Muscle layer of colon (tissue), 2 donors: ENCODE data around the gene BTBD9.

Experiments
- H3K27ac ChIP-seq: one replicate; pipeline ENCODE4 v1.7.0; 2013; ENCODE audit warnings: low read depth, mild to moderate bottlenecking, low read length, moderate library complexity
- H3K27me3 ChIP-seq, 2 donors: one replicate each; pipeline ENCODE4 v1.7.0; 2013; ENCODE audit warnings: low read length in 2 of 2, mild to moderate bottlenecking in 2 of 2; ENCODE audit not compliant: insufficient read depth in 2 of 2, control insufficient read depth in 1 of 2
- H3K36me3 ChIP-seq: one replicate; pipeline ENCODE4 v1.7.0; 2013; ENCODE audit warnings: mild to moderate bottlenecking, low read length; ENCODE audit not compliant: insufficient read depth
- H3K4me1 ChIP-seq: one replicate; pipeline ENCODE4 v1.7.0; 2013; ENCODE audit warnings: mild to moderate bottlenecking, low read length; ENCODE audit not compliant: insufficient read depth
- H3K4me3 ChIP-seq, 2 donors: one replicate each; pipeline ENCODE4 v1.7.0; 2013; ENCODE audit warnings: low read length in 2 of 2, low read depth in 1 of 2, mild to moderate bottlenecking in 1 of 2, moderate library complexity in 1 of 2
- H3K9ac ChIP-seq: one replicate; pipeline ENCODE4 v1.7.0; 2013; ENCODE audit warnings: low read length
- H3K9me3 ChIP-seq: one replicate; pipeline ENCODE4 v1.7.0; 2013; ENCODE audit warnings: mild to moderate bottlenecking, low read length
- donor health status: abdominal sarcoma.
- donor health status: Adenocarcinoma of cecum.

The BTBD9 gene

DNA sequence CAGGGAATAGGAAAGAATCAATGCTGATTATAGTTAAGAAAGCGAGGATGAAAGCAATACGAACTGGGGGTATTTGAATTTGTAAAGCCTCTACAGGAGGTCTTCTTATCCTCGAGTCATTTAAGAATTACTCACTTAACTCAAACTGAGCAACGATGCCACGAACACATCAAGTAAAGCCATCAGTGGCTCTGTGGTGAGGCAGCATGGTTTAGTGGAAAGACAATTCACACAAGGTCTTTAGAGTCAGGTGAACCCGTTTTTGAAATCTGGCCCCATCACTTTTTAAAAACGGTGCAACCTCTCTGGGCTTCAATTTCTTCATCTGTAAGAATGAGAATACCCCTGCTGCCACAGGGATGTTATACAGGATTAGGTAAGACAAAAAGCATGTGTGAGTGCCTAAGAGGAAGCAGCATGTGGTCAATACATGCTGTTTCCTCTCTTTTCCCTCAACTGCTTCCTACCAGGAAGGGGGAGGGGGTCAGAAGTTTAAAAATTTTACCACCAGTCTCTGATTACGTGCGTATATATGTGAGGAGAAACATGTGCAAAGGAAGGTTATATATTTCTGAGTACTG lies 162.0 kb downstream of the BTBD9 start:
- H3K4me1 ChIP-seq = no peaks in the 10 kb centered on the region
- no peaks in the 10 kb centered on the region for H3K27me3 ChIP-seq
- no peak overlapping the region for H3K9ac ChIP-seq
- no peak overlapping the region for H3K4me3 ChIP-seq
- H3K9me3 ChIP-seq = no peaks in the 10 kb centered on the region
- no peaks in the 10 kb centered on the region for H3K36me3 ChIP-seq
- H3K27ac ChIP-seq = no peak overlapping the region

DNA sequence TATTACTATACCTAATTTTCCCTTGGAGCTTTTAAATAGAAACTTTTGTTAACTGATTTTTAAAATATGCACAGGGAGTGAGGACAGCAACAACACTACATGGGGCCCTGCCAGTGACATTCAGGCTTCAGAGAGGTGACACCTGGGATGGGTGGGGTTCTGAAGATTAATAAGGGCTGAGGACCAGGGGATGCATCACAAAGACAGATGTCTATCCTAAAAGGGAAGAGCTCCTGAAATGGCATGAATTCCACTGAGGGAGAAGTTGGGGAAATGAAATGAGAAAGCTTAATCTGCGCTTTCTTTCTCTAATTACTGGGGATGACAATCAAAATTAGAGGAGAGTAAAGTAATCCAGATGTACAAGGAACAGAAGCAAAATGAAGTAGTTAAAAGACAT lies 162.8 kb downstream of the BTBD9 start:
- Histone ChIP-seq H3K36me3 (no peaks in the 10 kb centered on the region), H3K4me3 (no peak overlapping the region), H3K9me3 (no peaks in the 10 kb centered on the region), H3K4me1 (no peaks in the 10 kb centered on the region), H3K27ac (no peak overlapping the region), H3K27me3 (no peaks in the 10 kb centered on the region), H3K9ac (no peak overlapping the region)

DNA sequence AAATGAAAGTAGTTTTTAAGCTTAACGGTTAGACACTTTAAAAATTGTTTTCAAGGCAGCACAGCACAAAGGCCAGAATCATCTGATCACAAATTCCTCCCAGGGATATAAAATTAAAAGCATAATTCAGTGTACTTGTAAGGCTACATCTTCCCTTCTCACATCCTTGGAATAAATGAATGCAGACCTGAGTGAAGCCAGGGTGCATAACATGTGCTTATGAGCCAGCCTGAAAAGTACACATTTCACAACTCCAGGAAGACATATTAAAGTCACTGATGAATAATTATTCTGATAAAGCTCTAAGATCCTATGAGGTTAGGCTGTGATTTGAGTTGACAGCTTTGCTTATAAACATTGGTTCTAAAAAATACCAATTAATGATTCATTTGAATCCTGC lies 163.6 kb downstream of the BTBD9 start:
- Histone ChIP-seq H3K9ac (no peak overlapping the region), H3K36me3 (no peaks in the 10 kb centered on the region), H3K4me3 (no peak overlapping the region), H3K27ac (no peak overlapping the region), H3K4me1 (no peaks in the 10 kb centered on the region), H3K27me3 (no peaks in the 10 kb centered on the region), H3K9me3 (no peaks in the 10 kb centered on the region)

DNA sequence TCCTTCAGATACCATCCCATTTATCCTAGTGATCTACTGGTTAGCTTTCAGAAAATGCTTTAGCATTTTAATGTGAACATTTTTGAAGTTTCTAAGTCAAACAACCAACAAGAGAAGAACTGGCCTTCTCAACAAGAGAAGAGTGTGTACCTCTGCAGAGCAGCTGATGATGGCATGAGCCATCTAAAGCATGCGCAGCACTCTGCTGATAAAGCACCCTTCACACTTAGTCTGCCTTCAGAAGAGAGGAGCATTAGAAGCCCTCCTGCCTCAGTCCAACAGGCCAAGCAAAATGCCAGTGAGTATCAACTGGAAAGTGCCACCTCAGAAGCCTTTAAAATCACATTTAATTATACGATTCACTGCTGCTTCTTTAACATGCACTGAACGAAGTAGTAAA lies 169.2 kb downstream of the BTBD9 start:
- no peaks in the 10 kb centered on the region for H3K36me3 ChIP-seq
- no peaks in the 10 kb centered on the region for H3K9me3 ChIP-seq
- H3K4me3 ChIP-seq = no peak overlapping the region
- no peaks in the 10 kb centered on the region for H3K27me3 ChIP-seq
- no peaks in the 10 kb centered on the region for H3K4me1 ChIP-seq
- no peak overlapping the region for H3K9ac ChIP-seq
- no peak overlapping the region for H3K27ac ChIP-seq

DNA sequence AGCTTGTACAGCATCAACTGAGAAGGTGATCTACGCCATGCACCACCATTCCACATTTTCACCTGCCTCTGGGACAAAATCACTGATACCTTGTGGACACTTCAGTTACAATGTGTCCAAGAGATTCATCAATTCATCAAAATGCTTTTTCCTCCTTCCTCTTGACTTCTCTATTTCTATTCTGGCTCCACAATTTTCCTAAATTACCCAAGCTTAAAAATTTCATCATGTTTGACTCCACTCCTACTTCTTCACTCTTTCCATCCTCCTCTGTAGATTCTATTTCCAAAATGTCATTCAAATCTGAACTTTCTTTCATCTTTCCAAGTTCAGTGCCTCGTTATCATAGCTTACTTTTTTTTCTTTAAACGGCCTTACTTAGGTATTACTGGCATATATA lies 172.2 kb downstream of the BTBD9 start:
- H3K27ac ChIP-seq = no peak overlapping the region
- H3K9ac ChIP-seq = no peak overlapping the region
- no peaks in the 10 kb centered on the region for H3K27me3 ChIP-seq
- H3K4me1 ChIP-seq = no peaks in the 10 kb centered on the region
- no peak overlapping the region for H3K4me3 ChIP-seq
- H3K9me3 ChIP-seq = no peaks in the 10 kb centered on the region
- no peaks in the 10 kb centered on the region for H3K36me3 ChIP-seq

DNA sequence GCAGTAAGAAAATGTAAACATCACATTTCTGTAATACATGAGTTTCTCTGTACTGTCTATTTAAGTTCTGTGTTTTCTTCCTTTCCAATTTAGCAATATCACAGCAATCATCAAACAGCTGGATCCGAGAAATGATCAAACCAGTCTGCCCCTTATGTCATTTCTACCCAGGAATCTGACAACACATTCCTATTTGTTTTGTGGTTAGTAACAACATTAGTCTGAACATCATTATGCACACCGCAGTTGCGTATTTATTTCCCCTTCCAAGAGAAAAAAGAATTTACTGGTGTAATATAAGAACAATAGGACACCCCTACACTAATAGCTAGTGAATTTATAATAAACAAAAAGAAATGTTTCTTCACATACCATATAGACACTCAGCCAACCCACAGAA lies 179.5 kb downstream of the BTBD9 start:
- Histone ChIP-seq H3K9ac (no peak overlapping the region), H3K36me3 (no peaks in the 10 kb centered on the region), H3K27ac (no peak overlapping the region), H3K9me3 (no peaks in the 10 kb centered on the region), H3K27me3 (no peaks in the 10 kb centered on the region), H3K4me1 (no peaks in the 10 kb centered on the region), H3K4me3 (no peak overlapping the region)

DNA sequence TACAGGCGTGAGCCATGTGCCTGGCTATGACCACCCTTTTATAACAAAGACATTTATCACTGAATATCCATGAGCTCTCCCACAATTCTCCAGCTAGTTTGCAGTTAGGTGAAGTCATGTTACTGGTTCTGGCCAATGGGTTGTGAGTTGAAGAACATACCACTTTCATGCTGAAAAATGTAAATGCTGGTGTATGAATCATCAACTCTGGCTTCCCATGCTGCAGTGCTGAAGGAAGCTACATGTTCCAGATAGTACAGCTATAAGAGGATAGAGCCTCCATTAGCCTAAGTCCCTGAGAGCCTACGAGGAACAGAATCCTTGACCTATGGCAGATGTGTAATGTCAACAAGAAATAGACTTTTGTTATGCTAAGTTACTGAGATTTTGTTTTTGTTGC lies 180.4 kb downstream of the BTBD9 start:
- Histone ChIP-seq H3K36me3 (no peaks in the 10 kb centered on the region), H3K27me3 (no peaks in the 10 kb centered on the region), H3K9ac (no peak overlapping the region), H3K4me3 (no peak overlapping the region), H3K27ac (no peak overlapping the region), H3K4me1 (no peaks in the 10 kb centered on the region), H3K9me3 (no peaks in the 10 kb centered on the region)

DNA sequence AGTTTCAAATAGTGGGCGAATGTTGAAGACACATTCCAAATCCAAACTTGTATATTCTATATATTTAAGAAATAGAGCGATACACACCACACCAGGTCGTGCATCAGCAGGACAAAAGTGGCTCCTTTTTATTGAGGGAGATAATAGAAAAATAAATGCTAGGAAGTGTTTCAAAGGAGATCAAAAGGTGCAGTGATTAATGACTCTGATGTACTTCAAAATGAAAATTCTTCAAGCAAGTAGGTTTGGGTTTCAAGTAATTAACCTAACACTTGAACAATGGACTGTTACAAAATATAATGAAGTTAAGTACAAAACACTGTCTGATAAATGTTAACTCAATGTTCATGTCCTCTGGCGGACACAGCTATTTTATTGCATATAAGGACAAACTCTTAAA lies 185.9 kb downstream of the BTBD9 start:
- Histone ChIP-seq H3K36me3 (no peaks in the 10 kb centered on the region), H3K9ac (no peak overlapping the region)

DNA sequence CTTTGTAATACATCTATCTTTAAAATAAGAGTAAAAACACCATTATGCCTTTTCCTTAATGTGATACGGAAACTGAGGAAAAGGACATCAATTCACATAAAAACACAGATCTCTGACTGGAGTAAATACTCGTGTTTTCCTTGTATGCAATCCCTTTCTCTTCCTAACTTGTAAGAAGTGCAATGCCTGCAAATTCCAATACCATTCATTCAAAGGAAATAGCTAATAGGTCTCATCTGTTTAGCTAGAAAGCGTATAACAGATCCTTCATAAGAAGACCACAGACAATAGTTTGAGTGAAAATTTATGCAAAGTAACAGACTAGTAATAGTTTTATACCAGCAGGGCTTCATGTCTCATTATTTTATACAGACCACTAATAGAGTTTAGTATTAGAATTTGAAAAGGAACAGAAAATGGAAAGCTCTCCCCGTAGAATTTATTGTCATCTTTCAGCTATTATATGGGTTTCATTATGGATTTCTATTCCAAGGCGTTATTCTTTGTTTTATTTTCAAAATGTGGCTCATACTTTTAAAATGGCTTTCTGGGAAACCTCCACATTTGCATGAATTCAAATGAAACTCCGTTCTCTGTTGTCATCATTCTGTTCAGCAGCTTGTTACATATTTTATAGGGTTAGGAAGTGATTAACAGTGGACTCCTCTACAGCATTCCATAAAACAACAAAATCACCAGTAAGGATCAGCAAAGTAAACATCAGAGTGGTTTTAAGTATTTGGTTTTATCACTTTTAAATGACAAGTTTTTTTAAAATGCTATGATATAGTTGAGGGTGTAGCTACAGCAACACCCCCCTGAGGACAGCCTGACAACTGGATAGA lies 186.7 kb downstream of the BTBD9 start:
- H3K27ac ChIP-seq = no peak overlapping the region

More for the DNA sequence above, 185.9 kb downstream of the BTBD9 start:
- no peaks in the 10 kb centered on the region for H3K27me3 ChIP-seq
- H3K9me3 ChIP-seq = no peaks in the 10 kb centered on the region
- no peaks in the 10 kb centered on the region for H3K4me1 ChIP-seq
- H3K27ac ChIP-seq = no peak overlapping the region
- H3K4me3 ChIP-seq = no peak overlapping the region

DNA sequence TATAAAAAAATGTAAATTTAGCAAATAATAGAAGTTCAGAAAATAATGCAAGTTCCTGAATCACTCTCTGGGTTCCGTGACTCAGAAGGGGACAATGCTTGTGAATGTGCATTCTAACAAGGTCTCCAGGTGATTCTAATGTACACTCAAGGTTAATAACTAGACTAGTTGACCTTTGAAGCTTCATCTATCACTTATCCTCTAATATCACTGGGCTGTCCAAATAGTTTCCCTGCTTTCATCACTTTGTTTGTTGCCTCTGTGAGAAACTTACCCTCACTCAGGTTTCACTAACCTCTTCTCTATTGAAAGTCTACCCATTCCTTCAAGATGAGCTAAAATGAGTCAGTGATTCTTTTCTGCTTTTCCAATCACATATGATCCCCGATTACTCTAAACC lies 189.0 kb downstream of the BTBD9 start:
- Histone ChIP-seq H3K9ac (no peak overlapping the region), H3K27ac (no peak overlapping the region), H3K9me3 (no peaks in the 10 kb centered on the region), H3K4me3 (no peak overlapping the region), H3K27me3 (no peaks in the 10 kb centered on the region), H3K4me1 (no peaks in the 10 kb centered on the region), H3K36me3 (no peaks in the 10 kb centered on the region)

More for the DNA sequence above, 186.7 kb downstream of the BTBD9 start:
- H3K4me1 ChIP-seq = no peaks in the 10 kb centered on the region
- no peak overlapping the region for H3K9ac ChIP-seq
- H3K9me3 ChIP-seq = no peaks in the 10 kb centered on the region
- no peak overlapping the region for H3K4me3 ChIP-seq
- no peaks in the 10 kb centered on the region for H3K36me3 ChIP-seq
- no peaks in the 10 kb centered on the region for H3K27me3 ChIP-seq

DNA sequence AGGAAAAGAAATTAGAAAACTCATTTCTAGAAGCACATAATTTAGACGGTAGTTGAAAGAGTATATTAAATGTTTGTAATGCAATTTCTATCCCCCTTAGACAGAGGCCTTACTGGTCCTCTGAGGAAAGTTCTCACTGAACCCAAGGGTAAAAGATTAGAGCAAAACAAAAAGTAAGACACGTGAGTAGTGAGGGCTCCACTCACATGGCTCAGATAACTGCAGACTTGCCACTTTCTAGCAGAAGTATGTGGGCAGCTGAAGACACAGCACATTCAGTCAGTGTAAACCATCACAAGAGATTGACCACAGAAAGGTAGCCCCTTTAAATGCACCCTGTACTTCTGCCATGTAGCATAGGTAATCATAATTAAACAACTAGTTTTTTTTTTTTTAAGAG lies 193.8 kb downstream of the BTBD9 start:
- no peaks in the 10 kb centered on the region for H3K9me3 ChIP-seq
- no peaks in the 10 kb centered on the region for H3K36me3 ChIP-seq
- no peaks in the 10 kb centered on the region for H3K4me1 ChIP-seq
- H3K27me3 ChIP-seq = no peaks in the 10 kb centered on the region
- H3K27ac ChIP-seq = no peak overlapping the region
- no peak overlapping the region for H3K9ac ChIP-seq
- H3K4me3 ChIP-seq = no peak overlapping the region

DNA sequence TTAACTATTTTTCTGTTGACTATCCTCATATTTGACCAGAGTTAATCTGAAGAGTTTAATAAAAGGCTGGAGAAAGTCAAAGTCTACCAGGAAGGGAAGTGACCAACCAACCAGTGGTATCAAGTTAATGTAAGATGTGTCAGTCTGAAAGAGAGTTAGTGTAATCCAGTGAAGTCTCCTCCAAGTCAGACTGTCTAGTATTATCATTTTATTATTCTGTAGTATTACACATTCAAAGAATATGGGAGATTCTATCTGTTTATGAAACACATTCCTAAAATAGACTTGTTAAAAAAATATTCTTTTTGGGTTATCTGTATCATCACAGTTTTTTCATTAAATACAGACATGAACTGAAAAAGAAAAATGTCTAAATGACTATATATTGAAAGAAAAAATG lies 194.4 kb downstream of the BTBD9 start:
- no peak overlapping the region for H3K9ac ChIP-seq
- no peaks in the 10 kb centered on the region for H3K36me3 ChIP-seq
- H3K27ac ChIP-seq = no peak overlapping the region
- H3K4me1 ChIP-seq = no peaks in the 10 kb centered on the region
- H3K27me3 ChIP-seq = no peaks in the 10 kb centered on the region
- no peaks in the 10 kb centered on the region for H3K9me3 ChIP-seq
- no peak overlapping the region for H3K4me3 ChIP-seq
